GM18511 (cell line): ENCODE measurements around the gene BCL2.
A peak's percentile ranks its signal among the peaks of the same experiment; 100 is the strongest.

Experiments
- ATAC-seq: cut with Tn5 transposase; IDR thresholded peaks from one replicate; pipeline ENCODE4 v1.9.1; 2021; ENCODE audit warnings: mild to moderate bottlenecking, moderate library complexity; ENCODE audit not compliant: unreplicated experiment

BCL2 gene

GRCh38 chr18:63312019-63312409 lies 7.6 kb downstream of the BCL2 start:
- ATAC-seq: peak; percentile 7

GRCh38 chr18:63311118-63312018 lies 8.2 kb downstream of the BCL2 start:
- ATAC-seq: peak; percentile 78

GRCh38 chr18:63309422-63309821 lies 10.1 kb downstream of the BCL2 start:
- ATAC-seq: no peak

- ATAC-seq: no peak
These were observed 11.9 kb downstream of the BCL2 start for GRCh38 chr18:63307551-63308200.

GRCh38 chr18:63306819-63307550 lies 12.6 kb downstream of the BCL2 start:
- no peak for ATAC-seq

- no peak for ATAC-seq
These were observed 13.3 kb downstream of the BCL2 start for GRCh38 chr18:63306249-63306648.

GRCh38 chr18:63303547-63303946 lies 16.0 kb downstream of the BCL2 start:
- ATAC-seq: no peak

GRCh38 chr18:63302636-63303405 lies 16.7 kb downstream of the BCL2 start:
- ATAC-seq: no peak

- ATAC-seq: no peak
These were observed 17.3 kb downstream of the BCL2 start for GRCh38 chr18:63302220-63302619.

GRCh38 chr18:63301434-63301833 lies 18.1 kb downstream of the BCL2 start:
- no peak for ATAC-seq

- ATAC-seq: peak; percentile 80
These were observed 19.5 kb downstream of the BCL2 start for GRCh38 chr18:63299837-63300745.

GRCh38 chr18:63298400-63299365 lies 20.9 kb downstream of the BCL2 start:
- no peak for ATAC-seq

- ATAC-seq: no peak
These were observed 21.7 kb downstream of the BCL2 start for GRCh38 chr18:63297687-63298399.

- ATAC-seq: no peak
These were observed 25.6 kb downstream of the BCL2 start for GRCh38 chr18:63293935-63294334.

GRCh38 chr18:63292831-63293683 lies 26.5 kb downstream of the BCL2 start:
- peak; percentile 82 for ATAC-seq

GRCh38 chr18:63291278-63291677 lies 28.3 kb downstream of the BCL2 start:
- ATAC-seq: no peak

- no peak for ATAC-seq
These were observed 28.8 kb downstream of the BCL2 start for GRCh38 chr18:63290821-63291200.
